Measurements from ENCODE around the gene SDF4. TPM values are rescaled to one million over a fixed set of nuclear protein-coding genes. Genes with fewer than 3 reads are reported as not detected.

Gene SDF4
- 10 to 100 TPM; 57.5 to 87.6 (median 73.1) TPM for total RNA-seq

- WGBS: under 1% methylated on average over 19 of the region's 99 CpGs
- Histone ChIP-seq H3K27ac (peak within 1 kb of the TSS; percentile 88), H3K4me3 (peak within 1 kb of the TSS; percentile 84), H3K27me3 (no peaks in the 10 kb centered on the region), H3K9me3 (no peaks in the 10 kb centered on the region), H3K4me1 (peaks cover 33% of the 10 kb centered on the region), H3K36me3 (peaks cover 24% of the 10 kb centered on the region)
- DNase-seq (ENCODE audit: low spot score in 2 of 2): peak; percentile 97 to 99
- TF ChIP-seq POLR2A (IDR thresholded peaks at IDR 0.05) (peak in 1 of 2 donors; percentile 28), POLR2AphosphoS5 (IDR thresholded peaks at IDR 0.05) (peak; percentile 43 to 79 (median 53)), EP300 (IDR thresholded peaks at IDR 0.05) (no peak)
Measured at GRCh38 chr1:1231400-1232207, at the start of gene SDF4. Gene SDF4, minus strand, starts transcription at chr1:1232001. Its CDS starts 3,229 bp downstream, at chr1:1228772.

- Histone ChIP-seq H3K9me3 (no peaks in the 10 kb centered on the region), H3K4me1 (peaks cover 12% of the 10 kb centered on the region), H3K4me3 (no peak overlapping the region), H3K27me3 (peaks cover 15% of the 10 kb centered on the region), H3K36me3 (no peaks in the 10 kb centered on the region), H3K27ac (no peak overlapping the region)
- TF ChIP-seq POLR2AphosphoS5 (IDR thresholded peaks at IDR 0.05) (no peak), EP300 (IDR thresholded peaks at IDR 0.05) (no peak), CTCF (IDR thresholded peaks at IDR 0.05) (no peak), POLR2A (IDR thresholded peaks at IDR 0.05) (no peak)
- 87% methylated on average over 15 of the region's 21 CpGs for WGBS
- DNase-seq (ENCODE audit: low spot score in 2 of 2): no peak
Measured at GRCh38 chr1:1280782-1281481, 49.1 kb upstream of the SDF4 start.

- no peak for DNase-seq (ENCODE audit: low spot score in 2 of 2)
- H3K4me3 ChIP-seq: no peak overlapping the region
- no peaks in the 10 kb centered on the region for H3K36me3 ChIP-seq
- WGBS: 91% methylated on average over 17 of the region's 17 CpGs
- no peaks in the 10 kb centered on the region for H3K9me3 ChIP-seq
- no peak for TF ChIP-seq EP300 (IDR thresholded peaks at IDR 0.05)
- TF ChIP-seq POLR2A (IDR thresholded peaks at IDR 0.05): no peak
- TF ChIP-seq POLR2AphosphoS5 (IDR thresholded peaks at IDR 0.05): no peak
- no peak for TF ChIP-seq CTCF (IDR thresholded peaks at IDR 0.05)
- no peaks in the 10 kb centered on the region for H3K27me3 ChIP-seq
- H3K27ac ChIP-seq: no peak overlapping the region
- H3K4me1 ChIP-seq: peaks cover 22% of the 10 kb centered on the region
Measured at GRCh38 chr1:1279028-1279427, 47.2 kb upstream of the SDF4 start.

- WGBS: 95% methylated on average over 13 of the region's 13 CpGs
- H3K27me3 ChIP-seq: no peaks in the 10 kb centered on the region
- no peak for TF ChIP-seq POLR2AphosphoS5 (IDR thresholded peaks at IDR 0.05)
- peaks cover 21% of the 10 kb centered on the region for H3K4me1 ChIP-seq
- DNase-seq (ENCODE audit: low spot score in 2 of 2): no peak
- no peak overlapping the region for H3K4me3 ChIP-seq
- H3K36me3 ChIP-seq: no peaks in the 10 kb centered on the region
- no peaks in the 10 kb centered on the region for H3K9me3 ChIP-seq
- H3K27ac ChIP-seq: no peak overlapping the region
Measured at GRCh38 chr1:1278620-1279019, 46.8 kb upstream of the SDF4 start.

GRCh38 chr1:1275836-1276235, 44.0 kb upstream of the SDF4 start:
- no peak overlapping the region for H3K27ac ChIP-seq
- peaks cover 32% of the 10 kb centered on the region for H3K4me1 ChIP-seq
- H3K4me3 ChIP-seq: no peak overlapping the region
- TF ChIP-seq CTCF (IDR thresholded peaks at IDR 0.05): no peak
- TF ChIP-seq EP300 (IDR thresholded peaks at IDR 0.05): no peak
- no peak for TF ChIP-seq POLR2AphosphoS5 (IDR thresholded peaks at IDR 0.05)
- TF ChIP-seq POLR2A (IDR thresholded peaks at IDR 0.05): no peak
- no peaks in the 10 kb centered on the region for H3K9me3 ChIP-seq
- H3K27me3 ChIP-seq: no peaks in the 10 kb centered on the region
- WGBS: 64% methylated on average over 9 of the region's 9 CpGs
- no peak for DNase-seq (ENCODE audit: low spot score in 2 of 2)
- H3K36me3 ChIP-seq: no peaks in the 10 kb centered on the region

- peak in 1 of 2 donors; percentile 64 for DNase-seq (ENCODE audit: low spot score in 2 of 2)
- no peak overlapping the region for H3K4me3 ChIP-seq
- TF ChIP-seq CTCF (IDR thresholded peaks at IDR 0.05) (no peak), EP300 (IDR thresholded peaks at IDR 0.05) (no peak)
Measured at GRCh38 chr1:1274931-1275431, 43.2 kb upstream of the SDF4 start.

More at GRCh38 chr1:1274931-1275431, 43.2 kb upstream of the SDF4 start:
- H3K4me1 ChIP-seq: peaks cover 41% of the 10 kb centered on the region
- WGBS: 51% methylated on average over 4 of the region's 15 CpGs
- H3K36me3 ChIP-seq: no peaks in the 10 kb centered on the region
- H3K9me3 ChIP-seq: no peaks in the 10 kb centered on the region
- H3K27ac ChIP-seq: no peak overlapping the region
- no peaks in the 10 kb centered on the region for H3K27me3 ChIP-seq

All from suprapubic skin (tissue), 4 donors.